ENCODE measurements around the gene GRM3. TPM values are rescaled to one million over a fixed set of nuclear protein-coding genes. Genes with fewer than 3 reads are reported as not detected.

Gene GRM3
- polyA plus RNA-seq, 1 of the 3 experiments (the other 2 are of a cell fraction) = not detected

DNA sequence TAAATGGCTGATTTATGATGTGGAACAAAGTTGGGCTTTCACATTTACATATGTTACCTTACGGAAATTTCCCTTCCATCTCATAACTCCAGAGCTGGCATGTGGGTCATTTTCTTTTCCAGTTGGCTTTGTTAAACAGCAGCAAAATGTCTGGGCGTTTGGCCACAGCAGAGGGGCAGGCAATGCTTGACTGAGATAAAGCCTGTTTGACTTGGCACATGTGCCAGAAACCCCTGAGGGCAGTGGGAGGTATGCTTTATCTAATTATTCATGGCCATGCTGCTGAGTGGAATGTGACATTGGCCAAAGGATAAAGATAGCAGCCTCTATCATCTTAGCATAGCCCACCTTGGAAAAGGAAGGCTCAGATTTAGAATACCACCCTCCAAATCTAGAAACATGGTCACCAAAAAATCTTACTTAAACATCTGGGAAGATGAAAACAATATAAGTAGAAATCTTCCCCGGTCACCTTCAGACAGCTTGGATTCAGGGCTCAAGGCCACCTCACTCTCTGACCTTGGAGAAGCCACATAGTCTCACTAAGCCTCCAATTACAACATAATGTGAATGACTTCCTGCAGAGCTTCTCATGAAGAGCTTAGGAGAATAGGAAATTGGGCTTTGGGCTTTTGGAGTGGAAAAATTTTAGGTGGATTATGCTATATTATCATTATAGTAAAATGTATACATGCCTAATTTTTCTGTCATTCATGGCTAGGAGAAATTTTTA lies 101.5 kb downstream of the GRM3 start (continued):
- TF ChIP-seq, protein P1, sequence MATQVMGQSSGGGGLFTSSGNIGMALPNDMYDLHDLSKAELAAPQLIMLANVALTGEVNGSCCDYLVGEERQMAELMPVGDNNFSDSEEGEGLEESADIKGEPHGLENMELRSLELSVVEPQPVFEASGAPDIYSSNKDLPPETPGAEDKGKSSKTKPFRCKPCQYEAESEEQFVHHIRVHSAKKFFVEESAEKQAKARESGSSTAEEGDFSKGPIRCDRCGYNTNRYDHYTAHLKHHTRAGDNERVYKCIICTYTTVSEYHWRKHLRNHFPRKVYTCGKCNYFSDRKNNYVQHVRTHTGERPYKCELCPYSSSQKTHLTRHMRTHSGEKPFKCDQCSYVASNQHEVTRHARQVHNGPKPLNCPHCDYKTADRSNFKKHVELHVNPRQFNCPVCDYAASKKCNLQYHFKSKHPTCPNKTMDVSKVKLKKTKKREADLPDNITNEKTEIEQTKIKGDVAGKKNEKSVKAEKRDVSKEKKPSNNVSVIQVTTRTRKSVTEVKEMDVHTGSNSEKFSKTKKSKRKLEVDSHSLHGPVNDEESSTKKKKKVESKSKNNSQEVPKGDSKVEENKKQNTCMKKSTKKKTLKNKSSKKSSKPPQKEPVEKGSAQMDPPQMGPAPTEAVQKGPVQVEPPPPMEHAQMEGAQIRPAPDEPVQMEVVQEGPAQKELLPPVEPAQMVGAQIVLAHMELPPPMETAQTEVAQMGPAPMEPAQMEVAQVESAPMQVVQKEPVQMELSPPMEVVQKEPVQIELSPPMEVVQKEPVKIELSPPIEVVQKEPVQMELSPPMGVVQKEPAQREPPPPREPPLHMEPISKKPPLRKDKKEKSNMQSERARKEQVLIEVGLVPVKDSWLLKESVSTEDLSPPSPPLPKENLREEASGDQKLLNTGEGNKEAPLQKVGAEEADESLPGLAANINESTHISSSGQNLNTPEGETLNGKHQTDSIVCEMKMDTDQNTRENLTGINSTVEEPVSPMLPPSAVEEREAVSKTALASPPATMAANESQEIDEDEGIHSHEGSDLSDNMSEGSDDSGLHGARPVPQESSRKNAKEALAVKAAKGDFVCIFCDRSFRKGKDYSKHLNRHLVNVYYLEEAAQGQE (IDR thresholded peaks at IDR 0.05; ENCODE audit: low read depth, low read length) = no peak
- TF ChIP-seq TEAD4 (IDR thresholded peaks at IDR 0.05; ENCODE audit: borderline replicate concordance, insufficient read depth) = no peak
- no peak for TF ChIP-seq ELF1 (IDR thresholded peaks at IDR 0.05)
- TF ChIP-seq FOXJ3 (CRISPR knock-in tag; IDR thresholded peaks at IDR 0.05) = no peak
- no peak for TF ChIP-seq MEF2A (IDR thresholded peaks at IDR 0.05; ENCODE audit: borderline replicate concordance, low read depth)
- TF ChIP-seq YY1 (IDR thresholded peaks at IDR 0.05; ENCODE audit: low read depth) = no peak
- peak; percentile 76; the same call in 1 of the 2 replicates for TF ChIP-seq RCOR1 (IDR thresholded peaks at IDR 0.05; ENCODE audit: low read length)
- TF ChIP-seq, protein P2, sequence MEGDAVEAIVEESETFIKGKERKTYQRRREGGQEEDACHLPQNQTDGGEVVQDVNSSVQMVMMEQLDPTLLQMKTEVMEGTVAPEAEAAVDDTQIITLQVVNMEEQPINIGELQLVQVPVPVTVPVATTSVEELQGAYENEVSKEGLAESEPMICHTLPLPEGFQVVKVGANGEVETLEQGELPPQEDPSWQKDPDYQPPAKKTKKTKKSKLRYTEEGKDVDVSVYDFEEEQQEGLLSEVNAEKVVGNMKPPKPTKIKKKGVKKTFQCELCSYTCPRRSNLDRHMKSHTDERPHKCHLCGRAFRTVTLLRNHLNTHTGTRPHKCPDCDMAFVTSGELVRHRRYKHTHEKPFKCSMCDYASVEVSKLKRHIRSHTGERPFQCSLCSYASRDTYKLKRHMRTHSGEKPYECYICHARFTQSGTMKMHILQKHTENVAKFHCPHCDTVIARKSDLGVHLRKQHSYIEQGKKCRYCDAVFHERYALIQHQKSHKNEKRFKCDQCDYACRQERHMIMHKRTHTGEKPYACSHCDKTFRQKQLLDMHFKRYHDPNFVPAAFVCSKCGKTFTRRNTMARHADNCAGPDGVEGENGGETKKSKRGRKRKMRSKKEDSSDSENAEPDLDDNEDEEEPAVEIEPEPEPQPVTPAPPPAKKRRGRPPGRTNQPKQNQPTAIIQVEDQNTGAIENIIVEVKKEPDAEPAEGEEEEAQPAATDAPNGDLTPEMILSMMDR (IDR thresholded peaks at IDR 0.05) = no peak

DNA sequence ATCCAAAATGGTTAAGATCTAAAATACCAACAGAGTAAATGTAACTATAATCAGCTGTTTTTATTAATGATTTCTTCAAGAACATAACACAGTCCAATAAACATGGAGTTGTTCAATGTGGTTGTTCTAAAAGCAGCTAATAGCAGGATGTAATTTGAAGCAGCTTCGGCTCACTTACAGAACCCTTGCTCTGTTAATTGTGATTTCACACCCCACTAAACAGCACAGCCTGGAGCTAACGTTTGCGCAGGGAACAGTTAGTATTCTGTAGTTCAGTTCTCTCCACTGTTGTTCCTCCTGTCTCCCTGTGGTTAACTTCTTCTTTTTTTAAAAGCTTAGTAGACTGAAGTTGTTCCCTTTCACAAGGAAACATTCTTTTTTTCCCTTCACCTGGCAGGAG lies 104.0 kb downstream of the GRM3 start:
- no peaks in the 10 kb centered on the region for H3F3A ChIP-seq (replicated peaks; ENCODE audit: insufficient read depth)
- no peak overlapping the region for H3K4me2 ChIP-seq
- no peaks in the 10 kb centered on the region for H3K36me3 ChIP-seq (replicated peaks in 1 of 2; ENCODE audit: control insufficient read depth in 1 of 2, insufficient read depth in 2 of 2, low read length in 1 of 2)
- H2AFZ ChIP-seq (ENCODE audit: low read depth) = no peak overlapping the region
- ChIA-PET CTCF (interaction anchor here (4.9 kb wide), 1 partner anchor 67 kb away, joined by 23 read pairs; no protein-coding TSS in a partner anchor), POLR2A (no interaction called here)
- H3K9me2 ChIP-seq = no peaks in the 10 kb centered on the region; the same call in 1 of the 2 replicates
- H3K27me3 ChIP-seq (ENCODE audit: insufficient read depth) = no peaks in the 10 kb centered on the region
- no peak overlapping the region for H3K27ac ChIP-seq (ENCODE audit: low read depth in 2 of 2, low read length in 1 of 2)
- no peak overlapping the region for H3K9ac ChIP-seq
- no peak for DNase-seq
- H3K4me1 ChIP-seq (ENCODE audit: control insufficient read depth in 1 of 2, insufficient read depth in 2 of 2, low read depth in 1 of 2, low read length in 1 of 2) = peaks cover 0 to 12% of the 10 kb centered on the region in 2 experiments; a peak in 2 of 4 replicates
- H4K20me1 ChIP-seq (ENCODE audit: insufficient read depth) = no peaks in the 10 kb centered on the region
- H3K9me3 ChIP-seq = no peaks in the 10 kb centered on the region
- H3K4me3 ChIP-seq (ENCODE audit: low read depth in 2 of 2, low read length in 1 of 2) = no peak overlapping the region
- no peaks in the 10 kb centered on the region for H3K79me2 ChIP-seq (ENCODE audit: insufficient read depth)
- WGBS (ENCODE audit: low lambda C conversion rate) = 49% methylated on average over 3 of the region's 3 CpGs
- TF ChIP-seq EZH2phosphoT487 (IDR thresholded peaks at IDR 0.05; ENCODE audit: borderline replicate concordance, low read depth) = no peak
- no peak for TF ChIP-seq FOXM1 (IDR thresholded peaks at IDR 0.05; ENCODE audit: low read depth)
- no peak for TF ChIP-seq GABPA (IDR thresholded peaks at IDR 0.05; ENCODE audit: low read depth)
- no peak for TF ChIP-seq TEAD4 (IDR thresholded peaks at IDR 0.05; ENCODE audit: borderline replicate concordance, insufficient read depth)
- TF ChIP-seq FOXJ3 (CRISPR knock-in tag; IDR thresholded peaks at IDR 0.05) = no peak
- TF ChIP-seq, protein P1 (IDR thresholded peaks at IDR 0.05; ENCODE audit: low read depth, low read length) = no peak
- TF ChIP-seq RCOR1 (IDR thresholded peaks at IDR 0.05; ENCODE audit: low read length) = no peak
- TF ChIP-seq, protein P3, sequence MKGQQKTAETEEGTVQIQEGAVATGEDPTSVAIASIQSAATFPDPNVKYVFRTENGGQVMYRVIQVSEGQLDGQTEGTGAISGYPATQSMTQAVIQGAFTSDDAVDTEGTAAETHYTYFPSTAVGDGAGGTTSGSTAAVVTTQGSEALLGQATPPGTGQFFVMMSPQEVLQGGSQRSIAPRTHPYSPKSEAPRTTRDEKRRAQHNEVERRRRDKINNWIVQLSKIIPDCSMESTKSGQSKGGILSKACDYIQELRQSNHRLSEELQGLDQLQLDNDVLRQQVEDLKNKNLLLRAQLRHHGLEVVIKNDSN (IDR thresholded peaks at IDR 0.05; ENCODE audit: borderline replicate concordance, low read depth) = no peak
- no peak for TF ChIP-seq POLR2AphosphoS5 (IDR thresholded peaks at IDR 0.05; ENCODE audit: low read depth, low read length)
- no peak for TF ChIP-seq RAD21 (IDR thresholded peaks at IDR 0.05; ENCODE audit: low read length)
- TF ChIP-seq, protein P4, sequence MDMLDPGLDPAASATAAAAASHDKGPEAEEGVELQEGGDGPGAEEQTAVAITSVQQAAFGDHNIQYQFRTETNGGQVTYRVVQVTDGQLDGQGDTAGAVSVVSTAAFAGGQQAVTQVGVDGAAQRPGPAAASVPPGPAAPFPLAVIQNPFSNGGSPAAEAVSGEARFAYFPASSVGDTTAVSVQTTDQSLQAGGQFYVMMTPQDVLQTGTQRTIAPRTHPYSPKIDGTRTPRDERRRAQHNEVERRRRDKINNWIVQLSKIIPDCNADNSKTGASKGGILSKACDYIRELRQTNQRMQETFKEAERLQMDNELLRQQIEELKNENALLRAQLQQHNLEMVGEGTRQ (IDR thresholded peaks at IDR 0.05; ENCODE audit: borderline replicate concordance, low read depth, low read length) = no peak
- no peak for TF ChIP-seq JUND (IDR thresholded peaks at IDR 0.05)
- TF ChIP-seq NRF1 (IDR thresholded peaks at IDR 0.05; ENCODE audit: low read depth, low read length) = no peak
- TF ChIP-seq, protein P5, sequence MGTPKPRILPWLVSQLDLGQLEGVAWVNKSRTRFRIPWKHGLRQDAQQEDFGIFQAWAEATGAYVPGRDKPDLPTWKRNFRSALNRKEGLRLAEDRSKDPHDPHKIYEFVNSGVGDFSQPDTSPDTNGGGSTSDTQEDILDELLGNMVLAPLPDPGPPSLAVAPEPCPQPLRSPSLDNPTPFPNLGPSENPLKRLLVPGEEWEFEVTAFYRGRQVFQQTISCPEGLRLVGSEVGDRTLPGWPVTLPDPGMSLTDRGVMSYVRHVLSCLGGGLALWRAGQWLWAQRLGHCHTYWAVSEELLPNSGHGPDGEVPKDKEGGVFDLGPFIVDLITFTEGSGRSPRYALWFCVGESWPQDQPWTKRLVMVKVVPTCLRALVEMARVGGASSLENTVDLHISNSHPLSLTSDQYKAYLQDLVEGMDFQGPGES (IDR thresholded peaks at IDR 0.05; ENCODE audit: low read depth, low read length) = no peak

Data from SK-N-SH (cell line).